ENCODE measurements around the gene IL9.
A peak's percentile ranks its signal among the peaks of the same experiment; 100 is the strongest.

IL9 gene

DNA sequence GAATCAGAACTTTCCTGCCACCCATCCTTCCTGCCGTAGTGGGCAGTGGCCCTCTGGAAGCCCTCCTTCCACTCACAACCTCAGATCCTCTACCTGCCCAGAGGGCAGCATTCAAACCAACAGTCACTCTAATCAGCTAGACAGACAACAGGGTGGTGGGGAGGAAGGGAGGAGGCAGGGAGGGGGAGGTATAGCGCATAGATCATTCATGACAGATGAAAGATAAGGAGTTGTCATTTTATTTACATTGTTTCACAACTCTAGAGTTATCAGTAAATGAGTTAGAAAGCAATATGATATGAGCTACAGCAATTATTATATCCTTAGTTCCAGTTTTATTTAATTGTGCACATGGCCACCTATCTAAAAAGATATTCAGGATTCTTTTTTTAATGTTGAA is 852 bp downstream of the IL9 start:
- TF ChIP-seq, protein P1, sequence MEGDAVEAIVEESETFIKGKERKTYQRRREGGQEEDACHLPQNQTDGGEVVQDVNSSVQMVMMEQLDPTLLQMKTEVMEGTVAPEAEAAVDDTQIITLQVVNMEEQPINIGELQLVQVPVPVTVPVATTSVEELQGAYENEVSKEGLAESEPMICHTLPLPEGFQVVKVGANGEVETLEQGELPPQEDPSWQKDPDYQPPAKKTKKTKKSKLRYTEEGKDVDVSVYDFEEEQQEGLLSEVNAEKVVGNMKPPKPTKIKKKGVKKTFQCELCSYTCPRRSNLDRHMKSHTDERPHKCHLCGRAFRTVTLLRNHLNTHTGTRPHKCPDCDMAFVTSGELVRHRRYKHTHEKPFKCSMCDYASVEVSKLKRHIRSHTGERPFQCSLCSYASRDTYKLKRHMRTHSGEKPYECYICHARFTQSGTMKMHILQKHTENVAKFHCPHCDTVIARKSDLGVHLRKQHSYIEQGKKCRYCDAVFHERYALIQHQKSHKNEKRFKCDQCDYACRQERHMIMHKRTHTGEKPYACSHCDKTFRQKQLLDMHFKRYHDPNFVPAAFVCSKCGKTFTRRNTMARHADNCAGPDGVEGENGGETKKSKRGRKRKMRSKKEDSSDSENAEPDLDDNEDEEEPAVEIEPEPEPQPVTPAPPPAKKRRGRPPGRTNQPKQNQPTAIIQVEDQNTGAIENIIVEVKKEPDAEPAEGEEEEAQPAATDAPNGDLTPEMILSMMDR (IDR thresholded peaks at IDR 0.05; ENCODE audit: low read depth, low read length, missing control alignments), result no peak
- H3K4me3 ChIP-seq (replicated peaks; ENCODE audit: low read depth, low read length), result no peak overlapping the region
- no peak for DNase-seq (ENCODE audit: extremely low read depth, low read depth)

DNA sequence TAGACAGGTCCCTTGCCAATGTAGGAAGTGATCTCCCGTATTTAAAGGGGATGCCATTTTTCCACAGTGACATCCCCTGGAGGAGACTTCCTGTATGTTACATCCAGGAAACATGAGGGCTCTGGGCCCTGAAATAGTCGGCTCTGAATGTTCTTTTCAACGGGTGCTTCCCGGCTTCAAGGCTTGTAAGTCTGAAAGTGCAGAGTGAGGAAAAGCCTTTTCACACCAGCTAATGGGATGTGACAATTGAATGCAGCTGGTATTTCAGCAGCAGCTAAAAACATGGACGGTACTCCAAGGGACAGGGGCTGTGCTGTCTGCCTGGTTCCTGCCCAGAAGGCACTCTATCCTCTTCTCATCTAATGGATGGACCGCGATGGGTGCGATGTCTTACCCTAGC is 1.4 kb downstream of the IL9 start:
- TF ChIP-seq, protein P1 (IDR thresholded peaks at IDR 0.05; ENCODE audit: low read depth, low read length, missing control alignments), result no peak
- DNase-seq (ENCODE audit: extremely low read depth, low read depth), result no peak
- no peak overlapping the region for H3K4me3 ChIP-seq (replicated peaks; ENCODE audit: low read depth, low read length)

DNA sequence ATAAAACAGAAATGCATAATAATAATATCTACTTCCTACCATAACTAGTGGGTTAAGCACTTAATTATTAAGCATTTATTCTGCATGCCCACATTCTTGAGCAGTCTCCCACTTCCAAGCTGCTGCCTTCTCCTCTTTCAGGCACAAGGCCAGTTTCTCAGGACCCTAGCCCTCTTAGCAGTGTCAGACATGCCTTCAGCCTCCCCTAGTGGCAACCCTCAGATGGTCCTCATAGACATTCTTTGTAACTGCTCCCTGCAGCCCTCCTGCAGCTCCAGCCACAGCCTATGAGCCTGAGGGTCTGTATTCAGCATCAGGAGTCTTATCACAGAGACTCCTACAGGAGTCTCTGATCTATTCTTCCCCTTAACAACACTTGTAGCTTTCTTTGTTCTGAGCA is 3.9 kb downstream of the IL9 start:
- H3K4me3 ChIP-seq (replicated peaks; ENCODE audit: low read depth, low read length), result no peak overlapping the region
- TF ChIP-seq, protein P1 (IDR thresholded peaks at IDR 0.05; ENCODE audit: low read depth, low read length, missing control alignments), result peak; percentile 12
- no peak for DNase-seq (ENCODE audit: extremely low read depth, low read depth)

DNA sequence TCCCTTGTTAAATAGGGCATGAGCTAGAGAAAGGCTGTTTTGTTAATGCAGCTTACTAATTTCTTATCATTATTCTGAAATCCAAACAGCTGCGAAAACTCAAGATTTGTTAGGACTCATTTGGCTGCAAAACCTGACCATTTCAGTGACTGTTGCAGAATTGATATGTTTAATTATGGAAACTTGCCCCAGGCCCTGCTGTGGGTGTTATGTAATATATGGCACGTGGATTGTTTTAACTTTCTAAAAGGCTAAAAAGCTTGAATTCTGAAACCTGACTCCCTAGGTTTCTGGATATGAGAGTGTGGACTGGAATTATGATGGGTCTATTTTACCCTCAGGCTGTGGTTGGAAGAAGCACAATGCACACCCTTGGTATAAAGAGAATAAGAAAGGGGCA is 4.4 kb downstream of the IL9 start:
- DNase-seq (ENCODE audit: extremely low read depth, low read depth), result no peak
- no peak overlapping the region for H3K4me3 ChIP-seq (replicated peaks; ENCODE audit: low read depth, low read length)

DNA sequence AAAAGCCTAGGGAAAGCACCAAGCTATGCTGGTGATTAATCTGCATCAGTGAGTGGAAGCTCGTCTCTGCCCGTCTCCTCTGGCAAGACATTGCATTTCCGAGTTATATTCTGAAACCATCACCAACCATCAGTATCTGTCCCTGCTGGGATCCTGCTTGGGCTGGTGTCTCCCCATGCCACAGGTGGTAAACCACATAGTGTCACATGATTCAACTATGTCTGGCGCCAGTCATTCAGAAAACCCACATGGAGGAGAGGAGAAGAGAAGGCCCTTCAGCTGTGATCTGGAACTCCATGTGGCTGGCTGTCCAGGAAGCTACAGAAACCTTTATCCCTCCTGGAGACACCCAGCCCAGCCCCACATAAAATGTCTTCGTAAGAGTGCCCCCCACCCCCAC is 4.8 kb downstream of the IL9 start:
- DNase-seq (ENCODE audit: extremely low read depth, low read depth), result no peak
- TF ChIP-seq, protein P1 (IDR thresholded peaks at IDR 0.05; ENCODE audit: low read depth, low read length, missing control alignments), result no peak

More for the DNA sequence above, 4.4 kb downstream of the IL9 start:
- TF ChIP-seq, protein P1 (IDR thresholded peaks at IDR 0.05; ENCODE audit: low read depth, low read length, missing control alignments), result no peak

DNA sequence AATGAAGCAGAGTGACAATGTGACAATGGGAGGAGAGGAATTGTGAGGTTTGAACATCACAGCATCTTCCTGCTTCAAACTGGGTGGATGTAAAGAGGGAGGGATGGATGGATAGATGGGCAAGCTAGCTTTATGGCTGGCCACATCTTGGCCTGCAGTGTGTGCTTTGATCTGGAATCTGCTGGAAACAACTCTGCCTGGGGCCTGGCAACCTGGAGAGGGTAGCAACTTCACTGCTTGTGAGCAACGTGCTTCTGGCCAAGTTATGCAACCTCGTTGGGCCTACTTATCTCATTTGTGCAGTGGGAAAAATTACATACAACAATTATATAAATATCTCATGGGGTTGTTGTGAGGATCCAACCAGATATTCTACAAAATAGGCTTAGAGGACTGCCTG is 5.3 kb downstream of the IL9 start:
- TF ChIP-seq, protein P1 (IDR thresholded peaks at IDR 0.05; ENCODE audit: low read depth, low read length, missing control alignments), result no peak
- DNase-seq (ENCODE audit: extremely low read depth, low read depth), result no peak
- no peak overlapping the region for H3K4me3 ChIP-seq (replicated peaks; ENCODE audit: low read depth, low read length)

More for the DNA sequence above, 4.8 kb downstream of the IL9 start:
- H3K4me3 ChIP-seq (replicated peaks; ENCODE audit: low read depth, low read length), result no peak overlapping the region

DNA sequence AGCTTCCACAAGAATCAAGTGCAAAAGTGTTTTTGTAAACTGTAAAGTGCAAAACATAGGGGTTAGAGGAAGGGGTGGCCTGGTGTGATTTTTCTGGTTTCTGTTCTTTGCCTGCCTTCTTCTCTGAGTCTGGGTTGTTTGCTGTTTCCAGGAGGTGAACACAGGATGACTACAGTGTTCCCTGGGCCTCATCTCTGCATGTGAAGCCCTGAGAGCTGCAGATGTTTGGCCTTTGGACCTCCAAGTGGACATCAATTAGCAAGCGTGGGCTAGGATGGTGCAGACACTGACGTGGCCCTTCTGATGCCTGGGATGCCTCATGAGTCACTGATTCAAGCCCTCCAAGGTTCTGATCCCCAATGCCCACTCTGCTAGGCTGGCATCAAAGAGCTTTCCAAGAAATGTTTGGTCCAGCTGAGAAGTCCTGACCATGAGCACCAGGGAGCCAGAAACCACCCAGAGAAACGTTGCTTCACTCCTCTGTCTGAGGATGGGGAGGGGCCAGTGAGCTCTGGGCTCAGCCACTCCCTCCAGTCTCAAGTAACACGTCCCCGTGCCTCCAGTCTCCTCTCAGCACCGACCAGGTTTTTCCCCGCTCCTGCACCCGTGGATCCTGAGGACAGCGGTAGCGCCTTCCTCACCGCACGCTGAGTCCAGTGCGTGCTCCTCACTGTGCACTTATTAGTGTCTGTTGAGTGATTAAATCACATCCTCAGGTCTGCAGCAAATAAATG is 7.6 kb downstream of the IL9 start:
- DNase-seq (ENCODE audit: extremely low read depth, low read depth), result no peak
- no peak overlapping the region for H3K4me3 ChIP-seq (replicated peaks; ENCODE audit: low read depth, low read length)

More for the DNA sequence above, 7.6 kb downstream of the IL9 start:
- TF ChIP-seq, protein P1 (IDR thresholded peaks at IDR 0.05; ENCODE audit: low read depth, low read length, missing control alignments), result no peak

Data from HFF-Myc (cell line).